Fibroblast of pulmonary artery (primary cell): ENCODE measurements around the gene NSD2.

ENCODE experiments used
- DNase-seq: peaks from one replicate; pipeline ENCODE4 v3.0.0-alpha.2; 2010; ENCODE audit warnings: low read depth
- H3K4me3 ChIP-seq: replicated peaks from 2 replicates; pipeline ENCODE4 v1.5.1; 2011; ENCODE audit warnings: low read depth, mild to moderate bottlenecking, control low read depth, low read length, moderate library complexity
- CTCF ChIP-seq: IDR thresholded peaks from 2 replicates; pipeline ENCODE4 v1.5.1; 2011; ENCODE audit warnings: mild to moderate bottlenecking, control low read depth, low read length, inconsistent platforms; ENCODE audit errors: missing control alignments

Gene NSD2

GRCh38 chr4:1987721-1988326 is 116.6 kb downstream of the NSD2 start:
- H3K4me3 ChIP-seq = no peak overlapping the region
- DNase-seq = no peak
- TF ChIP-seq CTCF = no peak

GRCh38 chr4:1988327-1988724 is 117.1 kb downstream of the NSD2 start:
- no peak for DNase-seq
- no peak overlapping the region for H3K4me3 ChIP-seq
- TF ChIP-seq CTCF = no peak

GRCh38 chr4:1989533-1990347 is 118.5 kb downstream of the NSD2 start:
- H3K4me3 ChIP-seq = no peak overlapping the region
- no peak for TF ChIP-seq CTCF
- DNase-seq = no peak

GRCh38 chr4:1990348-1990645 is 119.1 kb downstream of the NSD2 start:
- no peak overlapping the region for H3K4me3 ChIP-seq
- no peak for DNase-seq
- TF ChIP-seq CTCF = no peak

GRCh38 chr4:1990676-1991075 is 119.5 kb downstream of the NSD2 start:
- H3K4me3 ChIP-seq = no peak overlapping the region
- no peak for DNase-seq
- no peak for TF ChIP-seq CTCF

- TF ChIP-seq CTCF = no peak
These were observed 119.9 kb downstream of the NSD2 start for GRCh38 chr4:1991087-1991486.

More at GRCh38 chr4:1991087-1991486, 119.9 kb downstream of the NSD2 start:
- no peak overlapping the region for H3K4me3 ChIP-seq
- DNase-seq = no peak
